Gastroesophageal sphincter (tissue), 3 donors: Measurements from ENCODE around the gene HAX1.

Source experiments
- POLR2A ChIP-seq, 2 donors: fragments of 450-650 bp; IDR thresholded peaks; one replicate each; pipeline ENCODE4 v1.6.1; 2017; ENCODE audit warnings: antibody characterized with exemption in 2 of 2, mild to moderate bottlenecking in 2 of 2, moderate library complexity in 1 of 2
- POLR2AphosphoS5 ChIP-seq: sonication (generic); formaldehyde crosslinking; IDR thresholded peaks from one replicate; pipeline ENCODE4 v1.6.1; 2017; ENCODE audit warnings: antibody characterized with exemption
- TF ChIP-seq, protein P1 (sequence below), 4 experiments: fragments of 200-600 bp in 2 of 4; fragments of 450-650 bp in 2 of 4; sonication (generic) in 1 of 4; IDR thresholded peaks; one replicate each; pipeline ENCODE4 v1.5.1; 2017 to 2019; ENCODE audit warnings: antibody characterized with exemption in 4 of 4, mild to moderate bottlenecking in 2 of 4, moderate library complexity in 2 of 4

DNA sequence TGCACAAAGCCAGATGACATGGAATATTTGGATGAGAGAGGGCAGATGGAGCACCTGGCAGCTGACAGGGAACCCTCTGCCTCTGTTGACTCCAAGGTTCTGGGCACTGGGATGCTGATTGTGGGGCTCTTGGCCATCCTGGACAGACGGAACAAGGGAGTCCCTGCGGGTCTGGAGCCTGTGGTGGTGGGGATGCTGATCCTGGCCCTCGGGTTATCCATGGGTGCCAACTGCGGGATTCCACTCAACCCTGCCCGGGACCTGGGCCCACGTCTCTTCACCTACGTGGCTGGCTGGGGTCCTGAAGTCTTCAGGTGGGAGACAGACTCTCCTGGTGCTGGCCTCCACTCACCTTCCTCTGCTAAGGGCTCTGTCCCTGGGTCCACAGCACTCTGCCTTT is 51.1 kb downstream of the HAX1 start:
- TF ChIP-seq, protein P1, sequence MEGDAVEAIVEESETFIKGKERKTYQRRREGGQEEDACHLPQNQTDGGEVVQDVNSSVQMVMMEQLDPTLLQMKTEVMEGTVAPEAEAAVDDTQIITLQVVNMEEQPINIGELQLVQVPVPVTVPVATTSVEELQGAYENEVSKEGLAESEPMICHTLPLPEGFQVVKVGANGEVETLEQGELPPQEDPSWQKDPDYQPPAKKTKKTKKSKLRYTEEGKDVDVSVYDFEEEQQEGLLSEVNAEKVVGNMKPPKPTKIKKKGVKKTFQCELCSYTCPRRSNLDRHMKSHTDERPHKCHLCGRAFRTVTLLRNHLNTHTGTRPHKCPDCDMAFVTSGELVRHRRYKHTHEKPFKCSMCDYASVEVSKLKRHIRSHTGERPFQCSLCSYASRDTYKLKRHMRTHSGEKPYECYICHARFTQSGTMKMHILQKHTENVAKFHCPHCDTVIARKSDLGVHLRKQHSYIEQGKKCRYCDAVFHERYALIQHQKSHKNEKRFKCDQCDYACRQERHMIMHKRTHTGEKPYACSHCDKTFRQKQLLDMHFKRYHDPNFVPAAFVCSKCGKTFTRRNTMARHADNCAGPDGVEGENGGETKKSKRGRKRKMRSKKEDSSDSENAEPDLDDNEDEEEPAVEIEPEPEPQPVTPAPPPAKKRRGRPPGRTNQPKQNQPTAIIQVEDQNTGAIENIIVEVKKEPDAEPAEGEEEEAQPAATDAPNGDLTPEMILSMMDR (IDR thresholded peaks at IDR 0.05), result no peak
- TF ChIP-seq POLR2A (IDR thresholded peaks at IDR 0.05) (no peak), POLR2AphosphoS5 (no peak)
